Astrocyte (in vitro differentiated cells and primary cell): ENCODE results near the gene SELENBP1. TPM values are rescaled to one million over a fixed set of nuclear protein-coding genes. Genes with fewer than 3 reads are reported as not detected.

Experiments
- DNase-seq: peaks from one replicate; pipeline ENCODE4 v3.0.0-alpha.2; 2010; ENCODE audit warnings: low read depth
- FAIRE-seq: peaks from 2 replicates; lab custom pipeline; 2011; peaks lifted over from hg19 to GRCh38; lab: Jason Lieb, UNC
- H2AFZ ChIP-seq: 2 replicates; pipeline ENCODE4 v1.6.0; 2012; ENCODE audit warnings: low read depth, low read length, inconsistent platforms
- H3K27ac ChIP-seq: 2 replicates; pipeline ENCODE4 v1.5.1; 2011; ENCODE audit warnings: low read depth, low read length, inconsistent platforms
- H3K27me3 ChIP-seq: 2 replicates; pipeline ENCODE4 v1.6.0; 2011; ENCODE audit warnings: low read length, inconsistent platforms; ENCODE audit not compliant: insufficient read depth
- H3K36me3 ChIP-seq: 2 replicates; pipeline ENCODE4 v1.5.1; 2011; ENCODE audit warnings: low read length, inconsistent platforms; ENCODE audit not compliant: insufficient read depth
- H3K4me1 ChIP-seq: 2 replicates; pipeline ENCODE4 v1.5.1; 2011; ENCODE audit warnings: low read length, inconsistent platforms; ENCODE audit not compliant: insufficient read depth
- H3K4me2 ChIP-seq: 2 replicates; pipeline ENCODE4 v1.6.0; 2012; ENCODE audit warnings: low read length, inconsistent platforms
- H3K4me3 ChIP-seq: 2 replicates; pipeline ENCODE4 v1.5.1; 2011; ENCODE audit warnings: low read depth, mild to moderate bottlenecking, low read length, inconsistent platforms; ENCODE audit not compliant: insufficient read depth
- H3K79me2 ChIP-seq: 2 replicates; pipeline ENCODE4 v1.6.0; 2012; ENCODE audit warnings: mild to moderate bottlenecking, low read length, inconsistent platforms; ENCODE audit not compliant: insufficient read depth
- H3K9ac ChIP-seq: 2 replicates; pipeline ENCODE4 v1.6.0; 2012; ENCODE audit warnings: mild to moderate bottlenecking, low read length, inconsistent platforms
- H3K9me3 ChIP-seq: 2 replicates; pipeline ENCODE4 v1.5.1; 2012; ENCODE audit warnings: low read depth, mild to moderate bottlenecking, low read length, inconsistent platforms; ENCODE audit not compliant: insufficient read depth
- H4K20me1 ChIP-seq: 2 replicates; pipeline ENCODE4 v1.6.0; 2012; ENCODE audit warnings: low read length, inconsistent platforms; ENCODE audit not compliant: insufficient read depth
- H3K27ac Mint-ChIP-seq: one replicate; pipeline ENCODE4 v1.8.0; 2021; ENCODE audit warnings: mild to moderate bottlenecking, mixed read lengths; ENCODE audit not compliant: unreplicated experiment
- H3K27me3 Mint-ChIP-seq: one replicate; pipeline ENCODE4 v1.8.0; 2021; ENCODE audit warnings: low read depth, mixed read lengths; ENCODE audit not compliant: unreplicated experiment
- H3K36me3 Mint-ChIP-seq: one replicate; pipeline ENCODE4 v1.8.0; 2021; ENCODE audit warnings: low read depth, mixed read lengths; ENCODE audit not compliant: unreplicated experiment
- H3K4me1 Mint-ChIP-seq: one replicate; pipeline ENCODE4 v1.8.0; 2021; ENCODE audit warnings: low read depth, mixed read lengths; ENCODE audit not compliant: unreplicated experiment
- H3K4me3 Mint-ChIP-seq: one replicate; pipeline ENCODE4 v1.8.0; 2021; ENCODE audit warnings: mild to moderate bottlenecking, moderate library complexity, mixed read lengths; ENCODE audit not compliant: unreplicated experiment
- H3K9me3 Mint-ChIP-seq: one replicate; pipeline ENCODE4 v1.8.0; 2021; ENCODE audit warnings: mild to moderate bottlenecking, mixed read lengths; ENCODE audit not compliant: unreplicated experiment
- CTCF ChIP-seq: IDR thresholded peaks from 2 replicates; pipeline ENCODE4 v1.5.1; 2011; ENCODE audit warnings: low read depth, mild to moderate bottlenecking, inconsistent platforms, low read length, moderate library complexity; ENCODE audit not compliant: insufficient read depth
- EZH2 ChIP-seq: IDR thresholded peaks from 2 replicates; pipeline ENCODE4 v1.6.1; 2012; ENCODE audit warnings: mild to moderate bottlenecking, low read length, inconsistent platforms; ENCODE audit not compliant: insufficient read depth
- total RNA-seq: library from RNA; stranded (reverse); gene quantifications from 2 replicates; pipeline ENCODE4 v1.2.1, GENCODE V29; 2021

Gene SELENBP1
- total RNA-seq, 1 donor from 2014 or later: 7.3 TPM

DNA sequence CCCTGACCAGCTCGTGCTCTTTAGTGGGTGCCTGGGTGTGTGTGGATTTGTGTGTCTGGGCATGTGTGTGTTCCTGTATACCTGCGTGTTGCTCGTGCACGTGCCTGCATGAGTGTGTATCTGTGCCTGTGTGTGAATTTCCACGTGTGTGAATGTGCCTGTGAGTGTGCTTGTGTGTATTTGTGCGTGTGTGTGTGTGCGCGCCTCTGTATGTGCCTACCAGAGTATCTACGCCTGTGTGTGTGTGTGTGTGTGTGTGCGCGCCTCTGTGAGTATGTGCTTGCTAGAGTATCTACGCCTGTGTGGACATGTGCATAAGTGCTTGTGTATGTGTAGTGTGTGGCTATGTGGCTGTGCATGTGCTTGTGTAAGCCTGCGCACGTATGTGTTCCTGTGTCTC lies 691 bp upstream of the SELENBP1 start:
- no peaks in the 10 kb centered on the region for H3K36me3 Mint-ChIP-seq
- no peaks in the 10 kb centered on the region for H3K36me3 ChIP-seq
- no peak overlapping the region for H3K9ac ChIP-seq
- no peaks in the 10 kb centered on the region for H4K20me1 ChIP-seq
- peak overlapping the region; percentile 28 for H2AFZ ChIP-seq
- H3K27me3 ChIP-seq: no peaks in the 10 kb centered on the region
- H3K4me3 Mint-ChIP-seq: no peak overlapping the region
- no peaks in the 10 kb centered on the region for H3K9me3 ChIP-seq
- no peak overlapping the region for H3K27ac ChIP-seq
- H3K4me1 Mint-ChIP-seq: peaks cover 3% of the 10 kb centered on the region
- no peak overlapping the region for H3K4me2 ChIP-seq
- FAIRE-seq: no peak
- peaks cover 10% of the 10 kb centered on the region for H3K4me1 ChIP-seq
- H3K27me3 Mint-ChIP-seq: peaks cover 4% of the 10 kb centered on the region
- H3K4me3 ChIP-seq: no peak overlapping the region
- H3K9me3 Mint-ChIP-seq: no peaks in the 10 kb centered on the region
- no peak for DNase-seq
- H3K79me2 ChIP-seq: no peaks in the 10 kb centered on the region
- no peak for TF ChIP-seq EZH2
- TF ChIP-seq CTCF: no peak
- peak overlapping the region; percentile 1 for H3K27ac Mint-ChIP-seq

GRCh38 chr1:151371370-151372057 lies 991 bp downstream of the SELENBP1 start:
- H3K4me3 Mint-ChIP-seq: peak overlapping the region; percentile 54
- H3K27me3 ChIP-seq: no peaks in the 10 kb centered on the region
- peaks cover 4% of the 10 kb centered on the region for H3K27me3 Mint-ChIP-seq
- no peaks in the 10 kb centered on the region for H3K36me3 Mint-ChIP-seq
- H3K9me3 ChIP-seq: no peaks in the 10 kb centered on the region
- peaks cover 3% of the 10 kb centered on the region for H3K4me1 Mint-ChIP-seq
- no peak overlapping the region for H2AFZ ChIP-seq
- no peak overlapping the region for H3K9ac ChIP-seq
- H4K20me1 ChIP-seq: no peaks in the 10 kb centered on the region
- no peak overlapping the region for H3K27ac ChIP-seq
- H3K79me2 ChIP-seq: no peaks in the 10 kb centered on the region
- DNase-seq (peak; percentile 8), FAIRE-seq (no peak)
- TF ChIP-seq EZH2: no peak
- TF ChIP-seq CTCF: no peak
- H3K4me3 ChIP-seq: no peak overlapping the region
- no peaks in the 10 kb centered on the region for H3K9me3 Mint-ChIP-seq
- no peaks in the 10 kb centered on the region for H3K36me3 ChIP-seq
- peaks cover 10% of the 10 kb centered on the region for H3K4me1 ChIP-seq
- peak overlapping the region; percentile 81 for H3K4me2 ChIP-seq
- H3K27ac Mint-ChIP-seq: no peak overlapping the region
